Smooth muscle cell of the coronary artery (primary cell): ENCODE measurements around the gene SFXN3. TPM values are rescaled to one million over a fixed set of nuclear protein-coding genes. Genes with fewer than 3 reads are reported as not detected.

Experiments used
- total RNA-seq: library from RNA; depleted of rRNA; stranded (reverse); fragments of >200 nt; gene quantifications from 2 replicates; pipeline ENCODE4 v1.2.3, GENCODE V29; 2014; ENCODE audit warnings: low replicate concordance

Gene SFXN3, protein sequence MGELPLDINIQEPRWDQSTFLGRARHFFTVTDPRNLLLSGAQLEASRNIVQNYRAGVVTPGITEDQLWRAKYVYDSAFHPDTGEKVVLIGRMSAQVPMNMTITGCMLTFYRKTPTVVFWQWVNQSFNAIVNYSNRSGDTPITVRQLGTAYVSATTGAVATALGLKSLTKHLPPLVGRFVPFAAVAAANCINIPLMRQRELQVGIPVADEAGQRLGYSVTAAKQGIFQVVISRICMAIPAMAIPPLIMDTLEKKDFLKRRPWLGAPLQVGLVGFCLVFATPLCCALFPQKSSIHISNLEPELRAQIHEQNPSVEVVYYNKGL
- 57.1 and 104 TPM in 2 replicates for total RNA-seq

DNA sequence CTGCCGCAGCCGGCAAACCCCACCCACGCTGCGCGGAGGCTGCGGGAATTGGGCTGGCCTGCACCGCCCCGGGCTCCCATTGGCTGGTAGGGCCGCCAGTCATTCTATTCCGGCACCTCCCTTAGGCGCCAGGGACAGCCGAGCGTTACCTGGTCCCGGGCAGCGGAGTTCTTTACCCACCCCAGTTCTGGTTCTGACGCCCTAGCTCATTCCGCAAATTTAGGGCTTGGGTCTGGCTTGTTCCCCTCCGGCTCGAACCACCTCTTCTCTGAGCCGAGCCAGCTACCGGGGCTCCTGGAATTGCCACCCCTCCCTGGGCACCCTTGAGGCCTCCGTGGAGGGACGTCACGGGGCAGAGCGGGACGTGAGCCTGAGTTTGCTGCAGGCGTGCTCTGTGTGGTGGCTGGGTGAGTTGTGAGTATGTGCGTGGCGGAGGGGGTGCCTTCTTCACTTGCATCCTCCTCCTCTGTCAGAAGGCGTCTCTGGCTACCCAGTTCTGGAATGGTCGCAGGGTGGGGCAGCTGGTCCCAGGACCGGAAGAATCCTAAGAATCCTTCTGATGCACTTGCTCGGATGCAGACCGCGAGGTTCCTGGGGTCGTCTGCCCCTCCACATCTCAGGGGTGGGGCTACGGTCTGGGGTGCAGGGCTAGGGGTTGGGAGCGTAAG is at the start of gene SFXN3, which contains the start of gene PDZD7:
Gene SFXN3, plus strand, starts transcription at position 107 of the 668 bp plus-strand sequence. CDS start 3,461 bp downstream, outside the sequence.
Gene PDZD7, minus strand, starts transcription at position 2 of the 668 bp plus-strand sequence. CDS start 910 bp downstream, outside the sequence.

DNA sequence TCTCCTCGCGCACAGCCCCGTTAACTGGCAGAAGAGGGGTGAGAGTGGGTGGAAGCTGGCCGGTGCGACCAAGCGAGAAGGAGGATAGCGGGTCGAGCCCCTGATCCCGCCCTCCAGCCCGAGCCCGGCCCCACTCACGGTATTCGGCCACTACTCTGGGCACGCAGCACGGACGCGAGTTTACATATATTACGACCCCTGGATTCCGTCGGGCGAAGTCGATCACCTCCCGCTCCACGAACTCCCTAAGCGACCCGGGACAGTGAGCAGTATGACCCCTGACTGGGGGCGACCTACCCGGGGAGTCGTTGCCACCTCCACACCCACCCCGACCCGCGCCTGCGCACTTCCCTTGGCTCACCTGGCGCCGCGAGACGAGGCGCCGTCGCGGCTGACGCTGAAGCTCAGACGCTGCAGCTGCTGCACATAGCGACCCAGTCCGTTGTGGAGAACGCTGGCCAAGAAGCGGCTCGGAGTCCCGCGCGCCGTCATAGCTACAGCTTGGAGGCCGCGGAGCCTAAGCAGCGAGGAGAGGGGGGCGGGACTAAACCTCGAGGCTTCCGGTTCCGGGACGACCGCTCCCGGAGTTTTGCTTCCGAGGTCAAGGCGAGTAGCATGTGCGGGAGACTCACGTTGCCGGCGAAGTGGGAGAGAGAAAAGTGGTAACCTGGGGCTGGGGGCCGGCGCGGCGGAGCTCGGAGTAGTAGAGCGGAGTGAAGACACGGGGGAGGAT is 43.9 kb upstream of the SFXN3 start, which contains the start of the genes MRPL43 and TWNK:
Gene MRPL43, minus strand, starts transcription at position 546 of the 733 bp plus-strand sequence. Its CDS starts 54 bp downstream, at position 492.
Gene TWNK, plus strand, starts transcription at position 592 of the 733 bp plus-strand sequence. CDS start 668 bp downstream, outside the sequence.

DNA sequence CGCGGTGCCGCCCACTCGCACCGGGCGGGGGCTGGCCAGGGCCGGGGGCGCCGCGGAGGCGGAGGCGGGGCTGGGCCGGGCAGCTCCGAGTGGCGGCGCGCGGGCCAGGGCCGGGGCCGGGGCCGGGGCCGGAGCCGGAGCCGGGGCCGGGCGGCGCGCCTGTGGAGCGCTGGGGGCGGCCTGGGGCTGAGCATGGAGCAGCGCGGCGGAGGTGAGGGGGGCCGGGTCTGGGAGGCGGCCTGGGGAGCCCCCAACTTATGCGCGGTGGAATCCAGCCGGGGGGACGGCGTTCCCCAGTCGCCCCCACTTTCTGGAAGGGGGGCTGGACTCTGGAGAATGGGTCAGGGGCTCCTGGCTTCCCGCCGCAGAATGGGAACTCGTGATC is 31.3 kb upstream of the SFXN3 start, which contains the start of gene LZTS2:
Gene LZTS2, plus strand, starts transcription at position 67 of the 385 bp plus-strand sequence. CDS start 2,731 bp downstream, outside the sequence.

DNA sequence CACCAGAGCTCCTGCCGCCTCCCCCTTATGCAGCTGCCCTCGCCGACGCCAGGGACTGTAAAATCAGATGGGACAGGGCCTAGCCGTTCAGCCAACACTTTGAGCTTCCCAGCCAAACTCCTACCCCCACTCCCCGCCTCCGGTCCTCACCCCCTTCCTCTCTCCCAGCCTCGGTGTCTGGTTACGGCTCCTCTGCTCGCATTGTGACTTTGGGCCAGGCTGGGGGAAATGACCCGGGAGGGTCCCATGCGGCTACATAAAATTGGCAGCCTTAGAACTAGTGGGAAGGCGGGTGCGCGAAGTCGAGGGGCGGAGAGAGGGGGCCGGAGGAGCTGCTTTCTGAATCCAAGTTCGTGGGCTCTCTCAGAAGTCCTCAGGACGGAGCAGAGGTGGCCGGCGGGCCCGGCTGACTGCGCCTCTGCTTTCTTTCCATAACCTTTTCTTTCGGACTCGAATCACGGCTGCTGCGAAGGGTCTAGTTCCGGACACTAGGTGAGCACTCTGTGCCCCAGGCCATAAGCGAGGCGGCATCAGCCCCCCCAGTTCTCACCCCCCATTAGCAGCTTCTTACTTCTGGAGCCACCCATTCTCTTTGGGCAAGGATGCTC is 30.7 kb downstream of the SFXN3 start, which contains the start of gene KAZALD1:
Gene KAZALD1, plus strand, starts transcription at position 366 of the 608 bp plus-strand sequence. CDS start 604 bp downstream, outside the sequence.

Other genes starting within 250 kb of the SFXN3 start
- gene SLF2, start 118.3 kb upstream of the SFXN3 start, total RNA-seq, result 13.1 and 21.0 TPM in 2 replicates
- gene SEMA4G, start 61.7 kb upstream of the SFXN3 start, total RNA-seq, result 0.47 and 0.53 TPM in 2 replicates
- gene MRPL43, start 43.7 kb upstream of the SFXN3 start, total RNA-seq, result 60.5 and 82.1 TPM in 2 replicates
- gene TWNK, start 43.7 kb upstream of the SFXN3 start, total RNA-seq, result 5.0 and 5.9 TPM in 2 replicates
- 37.4 and 54.3 TPM in 2 replicates for gene LZTS2, start 31.4 kb upstream of the SFXN3 start, total RNA-seq
- gene PDZD7, start 105 bp upstream of the SFXN3 start, total RNA-seq, result 2.0 and 2.7 TPM in 2 replicates
- gene KAZALD1, start 30.8 kb downstream of the SFXN3 start, total RNA-seq, result 4.0 and 25.4 TPM in 2 replicates
- not detected in 2 replicates for gene TLX1, start 100.1 kb downstream of the SFXN3 start, total RNA-seq
- gene LBX1, start 198.2 kb downstream of the SFXN3 start, total RNA-seq, result not detected in 2 replicates